Measurements from ENCODE around the gene WWTR1.

Gene WWTR1

GRCh38 chr3:149655826-149656574 is 1.8 kb downstream of the WWTR1 start:
- DNase-seq (ENCODE audit: extremely low read depth in 1 of 2, low read depth in 1 of 2): no peak

- no peak for DNase-seq (ENCODE audit: extremely low read depth in 1 of 2, low read depth in 1 of 2)
Measured at GRCh38 chr3:149654188-149654601, 3.6 kb downstream of the WWTR1 start.

DNA sequence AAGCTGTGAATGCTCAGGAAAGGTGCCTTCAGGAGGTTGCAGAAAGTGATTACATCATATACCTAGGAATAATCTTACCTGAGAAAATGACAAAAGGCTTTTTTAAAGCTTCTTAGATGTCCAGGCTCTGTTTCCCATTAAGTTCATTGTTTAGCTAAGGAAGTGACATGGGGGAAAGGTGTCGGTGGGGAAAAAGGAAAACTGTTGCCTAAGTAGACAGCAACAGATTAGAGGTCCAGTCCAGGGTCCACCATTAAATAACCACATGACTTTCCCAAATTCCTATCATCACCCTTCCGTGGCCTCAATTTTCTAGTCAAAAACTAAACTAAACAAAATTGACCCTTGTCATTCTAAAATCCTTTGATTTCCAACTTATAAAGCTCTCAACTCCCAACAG is 4.3 kb downstream of the WWTR1 start:
- DNase-seq (ENCODE audit: extremely low read depth in 1 of 2, low read depth in 1 of 2): no peak

DNA sequence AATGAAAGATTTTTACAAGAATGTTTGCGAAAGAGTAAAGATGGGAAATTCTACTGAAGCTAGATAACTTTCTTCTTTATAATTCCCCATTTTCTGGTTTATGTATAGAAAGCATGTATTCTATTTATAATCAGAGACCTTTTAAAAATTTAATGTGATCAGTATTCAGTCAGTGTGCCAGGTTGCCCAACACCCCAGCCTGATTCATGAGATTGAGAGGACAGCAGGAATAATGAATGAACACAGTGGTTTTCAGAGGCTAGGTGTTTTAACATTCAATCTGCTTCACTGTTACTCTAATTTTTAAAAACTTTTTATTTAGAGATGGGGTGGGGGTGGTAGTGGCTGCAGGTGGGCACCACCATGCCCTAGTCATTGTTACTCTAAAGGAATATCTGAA is 4.7 kb downstream of the WWTR1 start:
- DNase-seq (ENCODE audit: extremely low read depth in 1 of 2, low read depth in 1 of 2): no peak

- DNase-seq (ENCODE audit: extremely low read depth in 1 of 2, low read depth in 1 of 2): no peak
Measured at GRCh38 chr3:149650828-149651227, 7.0 kb downstream of the WWTR1 start.

DNA sequence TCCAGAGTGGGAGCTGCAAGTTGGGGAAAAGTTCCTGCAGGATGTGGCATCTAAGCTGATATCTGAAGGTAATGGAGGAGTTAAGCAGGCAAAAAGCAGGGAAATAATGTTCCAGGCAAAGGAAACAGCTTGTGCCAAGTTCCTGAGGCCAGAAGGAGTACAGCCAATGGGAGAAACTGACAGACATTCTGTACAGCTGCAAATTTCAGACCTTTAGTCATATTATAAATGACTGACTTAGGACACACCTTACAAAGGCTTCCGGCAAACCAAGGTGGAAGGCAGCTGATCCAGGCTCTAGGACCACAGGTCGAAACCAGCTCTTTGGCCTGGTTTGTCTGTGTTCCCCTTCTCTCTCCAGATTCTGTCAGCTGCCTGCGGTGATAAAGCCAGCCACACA is 9.3 kb downstream of the WWTR1 start:
- no peak for DNase-seq (ENCODE audit: extremely low read depth in 1 of 2, low read depth in 1 of 2)

DNA sequence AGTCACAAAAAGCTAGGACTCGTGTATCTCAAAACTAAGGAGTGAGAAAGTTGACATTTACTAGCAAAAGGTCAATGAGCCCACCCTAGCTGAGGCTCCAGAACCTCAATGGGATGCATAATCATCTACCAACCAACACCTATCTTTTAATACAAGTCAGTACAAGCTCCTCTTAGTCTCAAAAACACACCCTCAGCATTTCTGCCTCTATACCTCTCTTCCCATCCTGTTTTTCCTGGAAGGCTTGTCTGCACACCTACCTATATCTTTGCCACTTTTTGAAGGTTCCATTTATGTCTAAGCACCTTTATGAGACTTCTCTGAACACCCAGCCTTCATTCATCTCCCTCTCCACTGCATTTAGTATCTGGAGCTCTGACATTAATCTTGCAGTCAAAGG is 10.0 kb downstream of the WWTR1 start:
- DNase-seq (ENCODE audit: extremely low read depth in 1 of 2, low read depth in 1 of 2): no peak

GRCh38 chr3:149647285-149647684 is 10.5 kb downstream of the WWTR1 start:
- DNase-seq (ENCODE audit: extremely low read depth in 1 of 2, low read depth in 1 of 2): no peak

- no peak for DNase-seq (ENCODE audit: extremely low read depth in 1 of 2, low read depth in 1 of 2)
Measured at GRCh38 chr3:149646181-149646766, 11.6 kb downstream of the WWTR1 start.

DNA sequence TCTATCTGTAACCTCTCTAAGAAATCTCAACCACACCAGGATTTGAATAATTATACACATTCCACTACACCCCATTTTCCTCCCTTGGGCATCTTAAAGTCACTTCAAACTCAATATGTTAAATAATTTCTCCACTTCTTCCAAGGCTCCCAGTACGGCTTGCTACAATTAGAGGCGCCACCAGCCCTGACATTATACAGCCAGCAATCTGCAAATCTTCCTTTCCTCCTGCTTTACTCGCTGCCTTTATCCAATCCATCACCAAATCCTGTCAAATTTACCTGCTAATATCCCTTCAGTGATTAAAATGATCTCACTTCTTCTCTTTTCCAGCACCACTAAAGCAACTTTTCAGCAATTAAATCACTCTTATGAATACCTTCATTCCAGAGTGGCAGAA is 13.9 kb downstream of the WWTR1 start:
- DNase-seq (ENCODE audit: extremely low read depth in 1 of 2, low read depth in 1 of 2): no peak

- DNase-seq (ENCODE audit: extremely low read depth in 1 of 2, low read depth in 1 of 2): no peak
Measured at GRCh38 chr3:149643482-149643798, 14.4 kb downstream of the WWTR1 start.

DNA sequence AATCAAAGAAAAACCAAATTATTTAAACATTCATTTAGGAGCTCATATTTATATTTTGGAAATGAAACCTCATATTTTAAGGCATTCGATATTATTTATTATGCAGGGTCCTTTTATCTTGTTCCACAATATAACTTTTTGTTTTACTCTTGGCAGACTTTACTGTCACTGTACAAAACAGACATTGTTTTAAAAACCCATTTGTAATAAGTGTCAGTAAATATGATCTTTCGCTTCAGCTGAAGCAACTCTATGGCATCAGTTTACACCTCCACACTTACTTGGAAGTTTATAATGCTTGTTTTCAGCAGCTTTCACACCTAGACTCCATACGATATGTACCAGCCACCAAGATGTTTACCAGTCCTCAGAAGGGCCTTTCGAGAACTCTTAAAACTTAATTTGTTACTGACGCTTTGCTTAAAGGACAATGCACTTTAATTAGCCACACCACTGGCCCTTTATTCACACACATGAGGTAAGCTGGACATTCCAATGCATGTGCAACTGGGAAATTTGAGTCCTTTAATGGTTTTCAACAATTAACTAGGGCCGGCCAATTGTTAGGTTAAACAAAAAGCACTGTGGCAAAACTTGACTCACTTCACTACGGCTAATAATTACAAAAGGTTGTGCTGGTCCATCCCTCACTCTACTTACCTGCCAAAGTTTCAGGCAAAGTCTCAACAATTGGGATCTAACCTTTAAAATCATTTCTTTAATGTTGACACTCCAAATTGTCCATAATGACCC is 16.7 kb downstream of the WWTR1 start:
- no peak for DNase-seq (ENCODE audit: extremely low read depth in 1 of 2, low read depth in 1 of 2)

DNA sequence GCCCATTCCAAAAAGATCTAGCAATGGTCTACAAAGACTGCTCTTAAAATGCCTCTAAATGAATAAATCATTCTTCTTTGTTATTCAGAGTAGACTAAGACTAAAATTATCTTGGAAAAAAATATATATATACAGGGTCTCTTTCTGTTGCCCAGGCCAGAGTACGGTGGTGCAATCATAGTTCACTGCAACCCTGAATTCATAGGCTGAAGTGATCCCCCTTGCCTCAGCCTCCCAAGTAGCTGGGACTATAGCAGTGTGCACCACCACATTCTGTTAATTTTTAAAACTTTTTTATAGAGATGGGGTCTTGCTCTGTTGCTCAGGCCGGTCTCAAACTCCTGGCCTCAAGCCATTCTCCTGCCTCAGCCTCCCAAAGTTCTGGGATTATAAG is 18.7 kb downstream of the WWTR1 start:
- DNase-seq (ENCODE audit: extremely low read depth in 1 of 2, low read depth in 1 of 2): no peak

DNA sequence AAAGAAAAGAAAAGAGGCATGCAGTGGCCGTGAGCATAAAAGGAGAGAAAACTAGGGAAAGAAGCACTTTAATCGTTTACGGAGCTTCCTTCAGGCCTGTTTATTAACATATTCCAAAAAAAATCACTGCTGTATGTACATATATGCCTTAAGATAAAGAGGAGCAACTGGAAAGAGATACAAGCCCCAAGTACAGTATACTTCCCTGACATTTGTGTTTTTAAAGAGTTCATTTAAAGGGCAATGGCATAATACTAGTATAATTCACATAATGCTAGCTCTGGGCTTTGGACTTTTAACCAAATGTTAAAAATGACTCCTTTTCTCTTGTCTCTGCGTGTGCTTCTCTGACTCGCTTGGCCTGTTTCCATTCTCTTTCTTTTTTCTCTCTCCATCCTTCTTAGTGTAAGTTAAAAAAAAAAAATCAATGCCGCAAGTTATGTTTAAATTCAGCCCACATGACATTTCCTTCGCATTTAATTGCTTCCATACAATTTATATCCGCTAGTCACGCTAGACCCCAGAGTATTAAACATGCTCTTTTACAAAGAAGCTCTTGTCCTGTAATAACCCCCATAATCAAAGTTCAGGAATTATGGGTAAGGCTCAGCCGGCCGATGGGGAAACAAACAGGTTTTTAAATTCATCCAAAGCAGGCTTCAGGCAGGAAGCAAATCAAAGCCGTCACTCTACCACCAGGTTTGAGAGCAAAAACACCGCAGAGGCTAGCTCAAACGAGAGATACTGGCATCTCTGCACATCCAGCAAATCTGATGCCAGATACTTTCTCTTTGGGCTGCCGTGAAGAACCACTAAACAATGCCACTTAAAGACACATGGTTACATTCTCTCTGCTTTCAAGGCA is 19.4 kb downstream of the WWTR1 start:
- DNase-seq (ENCODE audit: extremely low read depth in 1 of 2, low read depth in 1 of 2): no peak

- DNase-seq (ENCODE audit: extremely low read depth in 1 of 2, low read depth in 1 of 2): no peak
Measured at GRCh38 chr3:149635396-149635795, 22.4 kb downstream of the WWTR1 start.

- DNase-seq (ENCODE audit: extremely low read depth in 1 of 2, low read depth in 1 of 2): no peak
Measured at GRCh38 chr3:149634573-149634972, 23.3 kb downstream of the WWTR1 start.

- no peak for DNase-seq (ENCODE audit: extremely low read depth in 1 of 2, low read depth in 1 of 2)
Measured at GRCh38 chr3:149634072-149634471, 23.8 kb downstream of the WWTR1 start.

DNA sequence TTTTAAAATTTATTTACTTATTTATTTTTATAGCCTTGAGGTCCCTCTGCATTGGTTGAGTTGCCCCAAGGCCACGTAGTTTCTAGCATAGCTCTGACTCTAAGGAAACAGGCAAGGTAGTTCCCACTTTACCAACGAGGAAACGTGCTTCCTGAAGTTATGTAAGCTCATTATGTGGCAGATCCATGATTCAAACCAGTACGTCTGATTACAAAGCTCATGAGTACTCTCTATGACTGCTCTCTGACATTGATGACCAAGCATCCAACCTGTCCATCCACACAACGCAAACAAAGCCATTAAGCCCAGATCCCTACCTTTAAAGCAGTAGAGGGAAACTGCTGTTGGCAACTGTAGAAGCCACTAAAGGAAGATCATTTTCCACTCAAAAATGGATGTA is 25.6 kb downstream of the WWTR1 start:
- no peak for DNase-seq (ENCODE audit: extremely low read depth in 1 of 2, low read depth in 1 of 2)

DNA sequence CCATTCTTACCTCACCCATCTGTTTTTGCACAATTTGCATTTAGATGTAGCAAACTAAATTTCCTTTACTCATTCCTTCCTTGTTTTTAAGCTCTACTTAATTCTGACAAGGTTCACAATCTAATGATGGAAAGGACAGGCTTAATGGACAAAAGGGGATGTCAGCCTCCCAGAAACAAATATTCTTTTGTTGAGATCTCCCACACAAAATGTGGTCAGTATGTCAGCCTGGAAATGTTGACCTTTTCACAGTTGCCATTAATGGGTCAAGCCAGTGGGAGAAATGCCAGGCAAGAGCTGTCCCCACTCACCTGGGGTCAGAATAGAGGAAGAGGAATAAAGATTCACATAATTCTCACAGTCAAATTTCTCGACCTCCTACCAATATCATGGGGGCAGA is 27.0 kb downstream of the WWTR1 start:
- DNase-seq (ENCODE audit: extremely low read depth in 1 of 2, low read depth in 1 of 2): no peak

DNA sequence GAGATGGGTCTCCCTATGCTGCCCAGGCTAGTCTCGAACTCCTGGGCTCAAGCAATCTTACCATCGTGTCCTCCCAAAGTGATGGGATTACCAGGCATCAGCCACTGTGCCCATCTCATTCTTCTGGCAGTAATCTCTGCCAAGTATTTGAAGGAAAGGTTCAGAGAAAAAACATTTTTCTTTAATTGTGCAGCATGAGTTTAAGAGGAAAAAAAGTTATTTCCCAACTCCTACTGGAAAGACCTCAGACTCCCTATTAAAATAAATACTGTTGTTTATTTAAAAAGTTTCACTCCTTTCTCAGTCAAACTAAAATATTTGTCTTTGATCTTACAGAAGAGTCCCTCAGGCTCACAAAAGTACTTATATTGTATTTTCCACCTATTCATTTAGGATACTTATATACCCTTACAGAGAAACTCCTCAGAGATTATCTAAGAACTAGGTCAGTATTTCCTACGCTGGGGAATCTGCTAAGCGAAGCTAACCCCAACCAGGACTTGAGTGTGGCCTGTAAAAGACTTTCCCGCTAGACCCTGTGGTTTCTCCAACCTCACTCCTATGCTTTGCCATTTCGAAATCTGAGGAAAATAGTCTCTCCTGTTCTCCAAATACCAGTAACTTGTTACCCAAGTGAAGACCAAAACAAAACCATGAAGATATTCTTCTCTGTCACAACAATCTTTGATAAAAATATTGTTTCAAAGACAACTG is 28.7 kb downstream of the WWTR1 start:
- DNase-seq (ENCODE audit: extremely low read depth in 1 of 2, low read depth in 1 of 2): no peak

DNA sequence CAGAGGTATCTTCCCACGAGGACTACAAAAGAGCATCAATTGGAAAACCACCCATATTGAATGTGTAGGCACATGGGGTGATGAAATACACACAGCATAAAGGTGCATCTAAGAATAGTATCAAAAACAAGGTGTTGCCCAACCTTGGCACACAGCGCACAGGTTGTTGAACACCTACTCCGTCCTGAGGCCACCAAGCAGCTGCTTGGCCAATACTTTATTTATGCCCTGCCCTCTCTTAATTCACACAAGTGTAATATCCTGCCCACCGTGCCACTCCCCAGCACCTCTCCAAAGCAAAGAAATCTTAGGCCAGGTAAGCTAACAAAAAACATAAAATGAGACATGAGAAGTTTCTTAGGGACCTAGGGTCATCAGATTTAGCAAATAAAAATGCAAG is 31.2 kb downstream of the WWTR1 start:
- no peak for DNase-seq (ENCODE audit: extremely low read depth in 1 of 2, low read depth in 1 of 2)
